ENCODE results near the gene KRTAP10-11. TPM values are rescaled to one million over a fixed set of nuclear protein-coding genes. Genes with fewer than 3 reads are reported as not detected.

Gene KRTAP10-11
- polyA plus RNA-seq, 1 of the 3 experiments (the other 2 are of a cell fraction), result not detected

DNA sequence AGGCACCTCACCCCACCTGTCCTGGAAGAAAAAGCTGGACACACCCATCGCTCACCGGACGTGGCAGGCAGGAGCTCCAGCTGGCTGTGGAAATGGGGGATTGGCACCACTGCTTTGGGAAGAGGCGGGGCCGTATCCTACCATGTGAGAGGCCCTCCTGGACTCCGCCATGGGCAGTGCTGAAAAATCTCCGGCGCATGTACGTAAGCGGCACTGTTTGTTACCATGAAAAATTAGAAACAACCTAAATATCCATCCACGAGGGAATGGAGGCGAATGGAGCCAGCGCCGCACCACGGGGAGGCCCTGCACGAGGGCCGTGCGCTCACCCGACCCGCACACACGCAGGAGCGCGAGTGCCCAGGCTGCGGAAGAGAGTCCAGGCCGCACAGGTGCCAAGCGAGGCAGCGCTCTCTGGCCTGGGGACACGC lies 31.2 kb upstream of the KRTAP10-11 start:
- WGBS (ENCODE audit: low lambda C conversion rate), result 47% methylated on average over 21 of the region's 28 CpGs
- DNase-seq, result no peak
- TF ChIP-seq, protein P1, sequence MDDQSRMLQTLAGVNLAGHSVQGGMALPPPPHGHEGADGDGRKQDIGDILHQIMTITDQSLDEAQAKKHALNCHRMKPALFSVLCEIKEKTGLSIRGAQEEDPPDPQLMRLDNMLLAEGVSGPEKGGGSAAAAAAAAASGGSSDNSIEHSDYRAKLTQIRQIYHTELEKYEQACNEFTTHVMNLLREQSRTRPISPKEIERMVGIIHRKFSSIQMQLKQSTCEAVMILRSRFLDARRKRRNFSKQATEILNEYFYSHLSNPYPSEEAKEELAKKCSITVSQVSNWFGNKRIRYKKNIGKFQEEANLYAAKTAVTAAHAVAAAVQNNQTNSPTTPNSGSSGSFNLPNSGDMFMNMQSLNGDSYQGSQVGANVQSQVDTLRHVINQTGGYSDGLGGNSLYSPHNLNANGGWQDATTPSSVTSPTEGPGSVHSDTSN (IDR thresholded peaks at IDR 0.05), result no peak
- TF ChIP-seq TEAD4 (IDR thresholded peaks at IDR 0.05; ENCODE audit: borderline replicate concordance, insufficient read depth), result no peak

DNA sequence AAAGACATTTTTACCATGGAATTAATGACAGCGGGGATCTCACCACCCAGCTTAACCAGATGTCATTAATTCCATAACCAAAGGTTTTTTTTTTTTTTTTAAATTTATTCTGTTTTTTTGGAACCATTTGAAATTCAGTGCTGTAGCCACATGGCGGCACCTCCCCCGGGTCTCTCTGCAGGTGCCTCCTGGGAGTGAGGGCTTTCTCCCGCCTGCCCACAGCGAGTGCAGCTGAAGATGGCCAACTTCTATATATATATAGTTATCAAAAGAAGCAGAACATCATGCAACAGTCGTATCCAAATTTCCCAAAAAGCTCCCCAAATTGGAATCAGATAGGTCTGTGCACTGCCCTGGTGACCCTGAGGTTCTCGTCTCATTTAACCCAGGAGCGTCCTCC lies 30.7 kb upstream of the KRTAP10-11 start:
- no peaks in the 10 kb centered on the region for H4K20me1 ChIP-seq (ENCODE audit: insufficient read depth)
- no peaks in the 10 kb centered on the region for H3K79me2 ChIP-seq (ENCODE audit: insufficient read depth)
- H3K4me1 ChIP-seq (ENCODE audit: control insufficient read depth in 1 of 2, insufficient read depth in 2 of 2, low read depth in 1 of 2, low read length in 1 of 2), result no peaks in the 10 kb centered on the region
- no peak overlapping the region for H2AFZ ChIP-seq (ENCODE audit: low read depth)
- H3K36me3 ChIP-seq (replicated peaks in 1 of 2; ENCODE audit: control insufficient read depth in 1 of 2, insufficient read depth in 2 of 2, low read length in 1 of 2), result no peaks in the 10 kb centered on the region
- H3K9ac ChIP-seq, result no peak overlapping the region
- H3K27me3 ChIP-seq (ENCODE audit: insufficient read depth), result peaks cover 49% of the 10 kb centered on the region
- WGBS (ENCODE audit: low lambda C conversion rate), result 26% methylated on average over 8 of the region's 8 CpGs
- no peaks in the 10 kb centered on the region for H3K9me2 ChIP-seq
- POLR2A ChIA-PET, result interaction anchor here (0.6 kb wide), 1 partner anchor 258 kb away, joined by 4 read pairs; the partner anchor contains the start of gene PTTG1IP
- CTCF ChIA-PET, result interaction anchor here (0.6 kb wide), 1 partner anchor 178 kb away, joined by 3 read pairs; no protein-coding TSS in a partner anchor
- DNase-seq, result no peak
- TF ChIP-seq MEF2A (IDR thresholded peaks at IDR 0.05; ENCODE audit: borderline replicate concordance, low read depth) (no peak), RCOR1 (IDR thresholded peaks at IDR 0.05; ENCODE audit: low read length) (no peak)
- TF ChIP-seq, protein P1 (IDR thresholded peaks at IDR 0.05), result no peak
- TF ChIP-seq, protein P2, sequence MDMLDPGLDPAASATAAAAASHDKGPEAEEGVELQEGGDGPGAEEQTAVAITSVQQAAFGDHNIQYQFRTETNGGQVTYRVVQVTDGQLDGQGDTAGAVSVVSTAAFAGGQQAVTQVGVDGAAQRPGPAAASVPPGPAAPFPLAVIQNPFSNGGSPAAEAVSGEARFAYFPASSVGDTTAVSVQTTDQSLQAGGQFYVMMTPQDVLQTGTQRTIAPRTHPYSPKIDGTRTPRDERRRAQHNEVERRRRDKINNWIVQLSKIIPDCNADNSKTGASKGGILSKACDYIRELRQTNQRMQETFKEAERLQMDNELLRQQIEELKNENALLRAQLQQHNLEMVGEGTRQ (IDR thresholded peaks at IDR 0.05; ENCODE audit: borderline replicate concordance, low read depth, low read length), result no peak
- no peak overlapping the region for H3K4me2 ChIP-seq
- no peak overlapping the region for H3K27ac ChIP-seq (ENCODE audit: low read depth in 2 of 2, low read length in 1 of 2)
- peaks cover 8% of the 10 kb centered on the region; the same call in 1 of the 2 replicates for H3K9me3 ChIP-seq
- H3F3A ChIP-seq (replicated peaks; ENCODE audit: insufficient read depth), result no peaks in the 10 kb centered on the region
- H3K4me3 ChIP-seq (ENCODE audit: low read depth in 2 of 2, low read length in 1 of 2), result no peak overlapping the region

More for the DNA sequence above, 31.2 kb upstream of the KRTAP10-11 start:
- Histone ChIP-seq H3K4me2 (no peak overlapping the region), H3K9ac (no peak overlapping the region), H3K9me2 (no peaks in the 10 kb centered on the region), H3K27me3 (ENCODE audit: insufficient read depth) (peaks cover 49% of the 10 kb centered on the region), H3K4me3 (ENCODE audit: low read depth in 2 of 2, low read length in 1 of 2) (no peak overlapping the region), H3K27ac (ENCODE audit: low read depth in 2 of 2, low read length in 1 of 2) (no peak overlapping the region), H3F3A (replicated peaks; ENCODE audit: insufficient read depth) (no peaks in the 10 kb centered on the region), H3K79me2 (ENCODE audit: insufficient read depth) (no peaks in the 10 kb centered on the region), H3K4me1 (ENCODE audit: control insufficient read depth in 1 of 2, insufficient read depth in 2 of 2, low read depth in 1 of 2, low read length in 1 of 2) (no peaks in the 10 kb centered on the region), H2AFZ (ENCODE audit: low read depth) (no peak overlapping the region), H3K36me3 (replicated peaks in 1 of 2; ENCODE audit: control insufficient read depth in 1 of 2, insufficient read depth in 2 of 2, low read length in 1 of 2) (no peaks in the 10 kb centered on the region), H3K9me3 (peaks cover 6% of the 10 kb centered on the region; the same call in 1 of the 2 replicates), H4K20me1 (ENCODE audit: insufficient read depth) (no peaks in the 10 kb centered on the region)
- ChIA-PET CTCF (no interaction called here), POLR2A (interaction anchor here (0.6 kb wide), 1 partner anchor 259 kb away, joined by 4 read pairs; the partner anchor contains the start of gene PTTG1IP)

All from SK-N-SH (cell line).